NCI-H2196 treated with DMSO at 0.1 percent for 48 hours (cell line): Measurements from ENCODE around the gene KRT13.

Source experiments
- DNase-seq: peaks from one replicate; lab custom pipeline; 2025; ENCODE audit not compliant: unreplicated experiment; lab: John Stamatoyannopoulos, UW

Gene KRT13

GRCh38 chr17:41475421-41475820 is 30.0 kb downstream of the KRT13 start:
- no peak for DNase-seq

DNA sequence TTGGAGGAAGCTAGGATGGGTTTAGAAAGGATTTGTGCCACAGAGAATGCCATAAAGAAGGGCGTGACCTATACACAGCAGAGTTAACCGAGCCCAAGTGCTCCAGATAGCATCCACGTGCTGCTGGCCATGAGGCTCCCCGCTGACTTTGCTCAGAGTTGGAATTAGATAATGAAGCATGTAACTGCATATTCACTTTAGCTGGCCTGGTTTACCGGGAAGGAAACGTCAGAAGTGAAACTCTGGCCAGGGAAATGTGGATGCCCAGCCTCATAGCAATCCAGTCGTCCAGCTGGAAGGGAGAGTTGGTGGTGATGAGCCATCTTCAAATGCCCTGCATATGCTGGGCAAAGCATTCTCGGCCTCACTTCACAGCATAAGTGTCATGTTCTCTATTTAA is 30.5 kb downstream of the KRT13 start:
- DNase-seq = no peak

DNA sequence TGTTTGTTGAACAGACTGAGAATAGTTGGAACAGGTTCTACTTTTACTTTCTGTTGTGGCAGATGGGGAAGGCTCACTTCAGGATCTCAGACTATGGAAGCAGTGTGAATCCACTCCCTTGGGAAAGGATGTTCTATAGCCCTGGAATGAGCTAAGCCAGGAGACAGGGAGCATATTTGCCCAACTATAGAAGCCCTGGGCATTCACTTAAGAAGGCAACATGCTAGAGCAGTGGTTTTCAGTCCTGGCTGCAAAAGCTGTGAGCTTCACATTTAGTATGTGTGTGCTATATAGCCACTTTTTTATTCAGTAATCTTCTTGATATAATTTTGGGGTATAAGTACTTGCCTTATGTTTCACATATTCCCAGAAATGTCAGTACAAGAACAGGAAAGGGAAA is 37.1 kb downstream of the KRT13 start:
- no peak for DNase-seq

DNA sequence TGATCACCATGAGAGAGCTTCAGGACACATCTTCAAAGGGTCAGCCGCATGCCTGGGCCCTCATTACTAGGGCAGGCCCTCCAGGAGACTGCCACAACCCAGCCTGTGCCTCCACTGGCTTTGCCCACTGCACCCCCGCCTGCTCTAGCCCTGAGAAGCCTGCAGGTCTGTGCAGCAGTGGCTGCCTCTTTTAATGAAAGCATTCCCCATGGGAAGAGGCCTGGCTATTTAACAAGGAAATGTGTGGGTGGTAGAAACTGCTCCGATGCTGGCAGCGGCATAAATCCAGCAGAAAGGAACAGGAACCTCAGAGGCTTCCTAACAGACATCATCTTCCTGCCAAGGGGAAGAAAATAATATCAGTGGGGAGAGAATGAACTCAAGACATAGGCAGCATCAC is 37.9 kb downstream of the KRT13 start:
- DNase-seq = no peak

DNA sequence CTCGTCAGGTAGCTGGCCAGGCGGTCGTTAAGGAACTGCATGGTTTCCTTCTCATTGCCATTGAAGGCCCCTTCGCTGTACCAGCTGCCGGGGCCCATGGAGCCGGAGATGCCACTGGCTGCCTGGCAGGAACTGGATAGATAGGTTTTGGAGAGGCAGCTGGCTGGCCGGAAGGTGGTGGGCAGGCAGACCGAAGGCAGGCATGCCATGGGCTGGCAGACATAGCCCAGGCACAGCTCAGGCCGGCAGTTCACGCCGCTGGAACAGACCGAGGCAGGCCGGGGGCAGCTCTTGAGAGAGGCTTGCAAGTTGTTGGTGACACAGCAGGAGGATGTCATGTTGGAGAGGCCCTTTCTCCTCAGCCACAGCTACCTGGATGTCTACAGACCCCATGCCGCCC is 38.4 kb downstream of the KRT13 start, which contains the start of gene KRT32:
KRT32 (minus strand) TSS at position 399 of the 400 bp plus-strand sequence; CDS start at position 338, 61 bp downstream.
- no peak for DNase-seq

GRCh38 chr17:41464682-41465081 is 40.7 kb downstream of the KRT13 start:
- DNase-seq = peak; percentile 47

DNA sequence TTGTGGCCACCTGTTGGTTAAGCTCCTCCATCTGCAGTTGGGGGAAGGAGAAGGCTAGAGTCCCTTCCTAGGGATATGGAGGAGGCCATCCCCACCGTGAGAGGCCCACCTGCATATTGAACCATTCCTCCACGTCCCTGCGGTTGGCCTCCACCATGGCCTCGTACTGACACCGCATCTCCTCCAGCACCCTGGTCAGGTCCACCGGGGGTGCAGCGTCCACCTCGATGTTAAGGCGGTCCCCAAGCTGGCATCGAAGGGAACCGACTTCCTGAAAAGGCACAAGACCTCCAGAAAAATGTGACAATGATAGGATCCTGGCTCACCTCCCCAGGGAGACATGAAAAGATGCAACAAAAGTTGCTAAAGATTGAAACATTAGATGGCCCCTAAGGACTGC is 41.2 kb downstream of the KRT13 start:
- DNase-seq = no peak

GRCh38 chr17:41463746-41464145 is 41.7 kb downstream of the KRT13 start:
- no peak for DNase-seq

- no peak for DNase-seq
These were observed 42.7 kb downstream of the KRT13 start for GRCh38 chr17:41462705-41463104.

DNA sequence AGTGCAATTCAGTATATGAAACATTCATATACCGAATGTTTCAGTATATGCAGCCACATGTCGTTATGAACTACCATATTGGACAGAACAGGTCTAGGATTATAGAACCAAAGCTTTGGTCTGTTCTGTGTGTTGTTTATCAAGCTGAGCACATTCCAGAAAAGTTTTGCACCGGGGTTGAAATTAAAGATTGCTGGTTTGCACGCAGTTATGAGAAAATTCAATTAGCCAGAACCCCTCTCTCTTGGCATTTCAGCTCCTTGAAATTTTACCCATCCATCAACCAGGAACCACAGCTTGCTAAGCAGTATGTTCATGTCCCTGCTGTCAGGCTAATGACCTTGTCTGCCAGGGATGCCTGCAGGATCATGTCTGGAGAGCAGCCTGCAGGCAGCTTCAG is 47.7 kb downstream of the KRT13 start:
- no peak for DNase-seq

- DNase-seq = no peak
These were observed 49.2 kb downstream of the KRT13 start for GRCh38 chr17:41456204-41456603.

GRCh38 chr17:41455236-41455635 is 50.2 kb downstream of the KRT13 start:
- no peak for DNase-seq

- DNase-seq = no peak
These were observed 52.3 kb downstream of the KRT13 start for GRCh38 chr17:41453066-41453465.

GRCh38 chr17:41452281-41452680 is 53.1 kb downstream of the KRT13 start:
- no peak for DNase-seq

DNA sequence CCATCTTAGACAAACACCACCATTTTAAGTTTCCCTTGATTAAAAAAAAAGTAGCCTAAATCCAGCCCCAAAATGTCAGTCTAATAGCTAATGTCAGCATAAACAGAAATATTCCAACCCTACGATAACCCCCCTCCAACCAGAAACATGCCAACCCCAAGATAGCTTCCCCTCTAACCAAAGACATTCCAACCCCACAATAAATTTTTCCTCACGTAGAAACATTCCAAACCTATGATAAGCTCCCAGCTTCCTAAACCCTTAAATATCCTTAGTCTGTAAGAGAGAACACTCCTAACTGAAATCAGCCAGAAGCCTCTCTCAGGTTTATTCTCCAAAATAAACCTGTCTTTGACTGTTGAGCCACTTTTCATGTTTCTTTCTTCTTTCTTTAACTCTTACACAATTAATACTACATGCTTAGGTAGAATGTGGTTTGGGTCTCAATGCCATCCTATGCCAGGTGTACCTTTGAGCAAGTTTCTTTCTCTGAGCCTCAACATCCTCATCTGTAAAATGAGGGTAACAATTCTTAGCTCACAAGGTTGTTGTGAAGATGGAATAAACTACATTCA is 54.2 kb downstream of the KRT13 start:
- no peak for DNase-seq
